Measurements from ENCODE around the gene HES2. TPM values are rescaled to one million over a fixed set of nuclear protein-coding genes. Genes with fewer than 3 reads are reported as not detected.

The HES2 gene, protein sequence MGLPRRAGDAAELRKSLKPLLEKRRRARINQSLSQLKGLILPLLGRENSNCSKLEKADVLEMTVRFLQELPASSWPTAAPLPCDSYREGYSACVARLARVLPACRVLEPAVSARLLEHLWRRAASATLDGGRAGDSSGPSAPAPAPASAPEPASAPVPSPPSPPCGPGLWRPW
- total RNA-seq, result not detected

DNA sequence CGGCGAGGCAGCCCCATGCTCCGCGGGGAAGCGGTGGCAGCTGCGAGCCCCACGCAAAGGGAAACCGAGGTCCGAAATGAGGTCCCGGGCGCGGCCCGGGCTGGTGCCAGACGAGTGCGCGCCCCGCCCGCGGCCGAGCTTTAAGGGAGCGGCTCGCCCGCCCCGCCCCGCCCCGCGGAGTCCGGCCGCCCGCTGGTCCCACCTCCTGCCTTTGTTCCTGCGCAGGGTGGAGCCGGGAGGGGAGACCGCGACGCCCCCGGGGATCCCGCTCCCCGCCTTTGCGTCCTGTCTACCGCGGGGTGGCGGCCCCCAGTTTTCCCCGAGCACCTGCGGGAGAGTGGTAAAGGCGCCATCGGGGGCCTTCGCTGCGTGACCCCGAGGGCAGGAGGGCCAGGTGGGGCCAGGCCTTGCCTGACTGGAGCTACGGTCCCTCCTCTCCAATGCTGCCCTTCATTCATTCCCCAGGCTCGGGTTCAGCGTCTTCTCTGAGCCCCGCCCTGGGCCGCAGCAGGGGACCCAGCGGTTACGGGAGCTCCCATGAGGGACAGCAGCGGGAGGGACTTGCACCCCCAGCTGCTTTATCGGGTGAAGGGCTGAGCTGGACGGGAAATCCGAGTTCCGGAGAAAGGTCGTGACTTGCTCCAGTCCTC lies at the start of gene HES2:
Gene HES2, minus strand, starts transcription at position 116 of the 650 bp plus-strand sequence. Its CDS starts 99 bp downstream, at position 17.
- DNase-seq, result peak; percentile 15
- H3K4me1 Mint-ChIP-seq, result peaks cover 4% of the 10 kb centered on the region
- H3K4me3 Mint-ChIP-seq, result peak within 1 kb of the TSS; percentile 37
- no peaks in the 10 kb centered on the region for H3K9me3 Mint-ChIP-seq
- peaks cover 82% of the 10 kb centered on the region for H3K27me3 Mint-ChIP-seq
- no peaks in the 10 kb centered on the region for H3K36me3 Mint-ChIP-seq
- no peak within 1 kb of the TSS for H3K27ac Mint-ChIP-seq

- H3K27me3 Mint-ChIP-seq, result no peaks in the 10 kb centered on the region
- peaks cover 12% of the 10 kb centered on the region for H3K4me1 Mint-ChIP-seq
- no peak overlapping the region for H3K4me3 Mint-ChIP-seq
- no peaks in the 10 kb centered on the region for H3K9me3 Mint-ChIP-seq
- DNase-seq, result no peak
- no peak overlapping the region for H3K27ac Mint-ChIP-seq
- peaks cover 7% of the 10 kb centered on the region for H3K36me3 Mint-ChIP-seq
These were observed 49.2 kb upstream of the HES2 start for GRCh38 chr1:6468729-6469461.

DNA sequence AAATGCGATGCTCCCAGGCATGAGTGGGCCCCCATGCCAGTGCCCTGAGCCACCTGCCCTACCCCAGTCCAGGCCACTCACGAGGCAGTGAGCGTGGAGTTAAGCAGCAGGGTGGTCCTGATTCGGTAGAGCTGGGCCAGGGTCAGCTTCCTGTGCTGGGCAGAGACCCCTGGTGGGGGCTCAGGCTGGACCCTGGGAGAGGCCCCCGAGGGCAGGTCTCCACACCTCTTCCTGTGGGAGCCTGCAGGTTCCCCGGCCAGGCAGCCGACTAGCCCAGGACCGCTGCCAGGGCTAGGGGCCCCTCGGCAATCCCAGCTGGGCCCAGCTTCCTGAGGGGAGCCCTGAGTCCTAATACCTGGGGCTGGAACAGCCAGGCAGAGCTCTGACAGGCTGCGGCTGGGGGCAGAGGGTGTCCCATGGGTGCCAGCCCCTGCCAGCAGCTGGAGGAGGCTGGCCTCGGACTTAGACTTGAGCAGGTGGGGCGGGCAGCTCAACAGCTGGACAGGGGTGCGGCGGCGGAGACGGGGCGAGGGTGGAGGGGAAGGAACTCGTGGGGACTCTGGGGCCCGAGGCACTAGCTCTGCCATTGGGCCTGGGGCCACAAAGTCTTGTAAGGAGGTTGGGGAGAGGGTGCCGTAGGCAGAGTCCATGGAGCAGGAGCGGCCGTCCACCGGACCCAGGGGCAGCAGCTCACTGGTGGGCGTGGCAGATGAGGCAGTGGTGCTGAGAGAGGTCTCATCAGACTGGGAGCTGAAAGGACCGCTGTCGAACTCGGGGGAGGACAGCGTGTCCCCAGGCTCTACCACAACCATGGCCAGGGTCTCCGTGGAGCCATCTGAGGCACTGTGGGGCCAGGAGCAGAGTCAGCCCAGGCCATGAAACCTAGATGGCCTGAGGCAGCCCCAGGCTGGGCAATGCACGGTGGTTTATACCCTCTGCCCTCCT lies 48.3 kb upstream of the HES2 start:
- no peaks in the 10 kb centered on the region for H3K27me3 Mint-ChIP-seq
- no peak overlapping the region for H3K4me3 Mint-ChIP-seq
- H3K27ac Mint-ChIP-seq, result no peak overlapping the region

GRCh38 chr1:6467224-6467623 lies 47.5 kb upstream of the HES2 start:
- Mint-ChIP-seq H3K4me3 (no peak overlapping the region), H3K9me3 (no peaks in the 10 kb centered on the region), H3K4me1 (peaks cover 24% of the 10 kb centered on the region), H3K27me3 (no peaks in the 10 kb centered on the region), H3K36me3 (peaks cover 18% of the 10 kb centered on the region), H3K27ac (no peak overlapping the region)
- no peak for DNase-seq

More for the DNA sequence above, 48.3 kb upstream of the HES2 start:
- DNase-seq, result no peak
- Mint-ChIP-seq H3K36me3 (peaks cover 11% of the 10 kb centered on the region), H3K4me1 (peaks cover 16% of the 10 kb centered on the region), H3K9me3 (no peaks in the 10 kb centered on the region)

GRCh38 chr1:6466751-6467150 lies 47.0 kb upstream of the HES2 start:
- no peaks in the 10 kb centered on the region for H3K9me3 Mint-ChIP-seq
- H3K36me3 Mint-ChIP-seq, result peaks cover 21% of the 10 kb centered on the region
- peak overlapping the region; percentile 56 for H3K27ac Mint-ChIP-seq
- H3K4me1 Mint-ChIP-seq, result peaks cover 25% of the 10 kb centered on the region
- H3K27me3 Mint-ChIP-seq, result no peaks in the 10 kb centered on the region
- no peak for DNase-seq
- peak overlapping the region; percentile 79 for H3K4me3 Mint-ChIP-seq

DNA sequence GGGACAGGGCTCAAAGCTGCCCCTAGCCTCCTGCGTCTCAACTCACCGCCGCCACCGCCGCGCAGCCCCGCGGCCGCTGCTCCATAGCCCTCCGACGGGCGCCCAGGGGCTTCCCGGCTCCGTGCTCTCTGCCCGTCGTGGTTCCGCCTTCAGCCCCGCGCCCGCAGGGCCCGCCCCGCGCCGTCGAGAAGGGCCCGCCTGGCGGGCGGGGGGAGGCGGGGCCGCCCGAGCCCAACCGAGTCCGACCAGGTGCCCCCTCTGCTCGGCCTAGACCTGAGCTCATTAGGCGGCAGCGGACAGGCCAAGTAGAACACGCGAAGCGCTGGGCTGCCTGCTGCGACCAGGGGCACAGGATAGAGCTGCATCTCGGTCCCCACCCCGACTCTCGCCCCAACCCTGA lies 46.3 kb upstream of the HES2 start, which contains the start of gene TNFRSF25:
Gene TNFRSF25, minus strand, starts transcription at position 151 of the 400 bp plus-strand sequence. Its CDS starts 66 bp downstream, at position 85.
- H3K27me3 Mint-ChIP-seq, result no peaks in the 10 kb centered on the region
- H3K27ac Mint-ChIP-seq, result peak within 1 kb of the TSS; percentile 88
- H3K9me3 Mint-ChIP-seq, result no peaks in the 10 kb centered on the region
- H3K4me1 Mint-ChIP-seq, result peaks cover 30% of the 10 kb centered on the region
- DNase-seq, result peak; percentile 75
- H3K4me3 Mint-ChIP-seq, result peak within 1 kb of the TSS; percentile 79
- peaks cover 25% of the 10 kb centered on the region for H3K36me3 Mint-ChIP-seq

DNA sequence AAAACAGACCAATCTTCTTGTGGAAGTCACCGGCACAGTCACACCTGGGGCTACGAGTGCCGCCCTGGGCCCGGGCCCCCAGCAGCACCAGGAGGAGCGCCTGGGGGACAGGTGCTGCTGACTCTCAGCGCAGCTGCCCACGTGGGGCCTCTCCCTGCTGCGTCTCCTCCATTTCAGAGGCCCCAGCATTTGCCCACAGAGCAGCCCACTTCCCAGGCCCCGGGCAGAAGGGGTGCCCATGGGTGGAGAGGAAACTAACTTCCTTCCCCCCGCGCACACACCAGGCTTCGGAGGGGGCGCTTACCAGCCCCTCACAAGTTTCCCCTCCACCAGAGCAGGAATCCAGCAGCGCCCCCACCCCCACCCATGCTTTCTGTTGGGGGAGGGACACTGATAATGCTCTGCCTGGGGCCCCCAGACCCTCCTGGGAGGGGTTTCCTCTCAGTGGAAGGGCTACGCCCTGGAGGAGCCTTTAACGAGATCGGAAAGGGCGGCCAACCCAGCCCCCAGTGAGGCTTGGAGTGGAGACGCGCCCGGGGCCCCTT lies 45.8 kb upstream of the HES2 start:
- Mint-ChIP-seq H3K4me3 (peak overlapping the region; percentile 79), H3K4me1 (peaks cover 35% of the 10 kb centered on the region), H3K27ac (peak overlapping the region; percentile 88), H3K9me3 (no peaks in the 10 kb centered on the region), H3K27me3 (no peaks in the 10 kb centered on the region), H3K36me3 (peaks cover 29% of the 10 kb centered on the region)
- peak; percentile 62 for DNase-seq

GRCh38 chr1:6464915-6465314 lies 45.2 kb upstream of the HES2 start:
- H3K9me3 Mint-ChIP-seq, result no peaks in the 10 kb centered on the region

DNA sequence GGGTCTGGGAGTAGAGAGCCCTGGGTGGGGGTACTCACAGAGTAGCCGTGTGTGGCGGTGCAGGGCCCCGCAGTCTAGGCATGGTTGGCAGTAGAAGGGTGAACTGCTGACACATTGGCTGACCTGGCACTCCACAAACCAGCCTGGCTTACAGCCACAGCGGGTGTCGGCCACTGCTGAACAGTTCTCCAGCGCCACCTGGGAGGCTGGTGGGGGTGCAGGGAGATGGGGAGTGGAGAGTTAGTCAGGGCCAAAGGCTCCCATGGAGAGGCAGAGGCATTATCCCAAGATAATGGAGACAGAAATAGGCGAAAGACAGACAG lies 44.8 kb upstream of the HES2 start:
- Mint-ChIP-seq H3K36me3 (peaks cover 29% of the 10 kb centered on the region), H3K27ac (peak overlapping the region; percentile 67), H3K4me1 (peaks cover 44% of the 10 kb centered on the region), H3K4me3 (peak overlapping the region; percentile 79), H3K9me3 (no peaks in the 10 kb centered on the region), H3K27me3 (peaks cover 3% of the 10 kb centered on the region)
- peak; percentile 42 for DNase-seq

More at GRCh38 chr1:6464915-6465314, 45.2 kb upstream of the HES2 start:
- H3K4me3 Mint-ChIP-seq, result peak overlapping the region; percentile 79
- H3K27me3 Mint-ChIP-seq, result no peaks in the 10 kb centered on the region
- H3K36me3 Mint-ChIP-seq, result peaks cover 29% of the 10 kb centered on the region
- peak overlapping the region; percentile 88 for H3K27ac Mint-ChIP-seq
- DNase-seq, result no peak
- peaks cover 40% of the 10 kb centered on the region for H3K4me1 Mint-ChIP-seq

DNA sequence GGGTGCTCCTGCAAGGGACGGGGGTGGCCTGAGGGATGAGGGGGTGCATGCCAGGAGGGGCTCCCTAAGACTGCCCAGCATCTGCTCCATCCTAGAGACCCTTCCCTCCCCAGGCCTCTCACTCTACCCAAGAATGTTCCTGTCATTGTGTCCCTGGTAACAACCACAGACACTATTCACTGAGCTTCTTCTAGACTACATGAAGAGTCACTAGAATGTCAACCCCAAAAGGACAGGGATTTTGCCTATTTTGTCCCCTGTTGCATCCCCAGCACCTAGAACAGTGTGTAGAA lies 43.3 kb upstream of the HES2 start:
- H3K9me3 Mint-ChIP-seq, result no peaks in the 10 kb centered on the region
- peaks cover 29% of the 10 kb centered on the region for H3K36me3 Mint-ChIP-seq
- no peak for DNase-seq
- H3K4me3 Mint-ChIP-seq, result no peak overlapping the region
- peaks cover 4% of the 10 kb centered on the region for H3K27me3 Mint-ChIP-seq
- H3K27ac Mint-ChIP-seq, result peak overlapping the region; percentile 63
- H3K4me1 Mint-ChIP-seq, result peaks cover 46% of the 10 kb centered on the region

GRCh38 chr1:6462412-6463119 lies 42.8 kb upstream of the HES2 start:
- no peak for DNase-seq
- Mint-ChIP-seq H3K4me3 (peak overlapping the region; percentile 9), H3K27ac (peak overlapping the region; percentile 63), H3K27me3 (peaks cover 4% of the 10 kb centered on the region), H3K36me3 (peaks cover 29% of the 10 kb centered on the region), H3K9me3 (no peaks in the 10 kb centered on the region), H3K4me1 (peaks cover 46% of the 10 kb centered on the region)

DNA sequence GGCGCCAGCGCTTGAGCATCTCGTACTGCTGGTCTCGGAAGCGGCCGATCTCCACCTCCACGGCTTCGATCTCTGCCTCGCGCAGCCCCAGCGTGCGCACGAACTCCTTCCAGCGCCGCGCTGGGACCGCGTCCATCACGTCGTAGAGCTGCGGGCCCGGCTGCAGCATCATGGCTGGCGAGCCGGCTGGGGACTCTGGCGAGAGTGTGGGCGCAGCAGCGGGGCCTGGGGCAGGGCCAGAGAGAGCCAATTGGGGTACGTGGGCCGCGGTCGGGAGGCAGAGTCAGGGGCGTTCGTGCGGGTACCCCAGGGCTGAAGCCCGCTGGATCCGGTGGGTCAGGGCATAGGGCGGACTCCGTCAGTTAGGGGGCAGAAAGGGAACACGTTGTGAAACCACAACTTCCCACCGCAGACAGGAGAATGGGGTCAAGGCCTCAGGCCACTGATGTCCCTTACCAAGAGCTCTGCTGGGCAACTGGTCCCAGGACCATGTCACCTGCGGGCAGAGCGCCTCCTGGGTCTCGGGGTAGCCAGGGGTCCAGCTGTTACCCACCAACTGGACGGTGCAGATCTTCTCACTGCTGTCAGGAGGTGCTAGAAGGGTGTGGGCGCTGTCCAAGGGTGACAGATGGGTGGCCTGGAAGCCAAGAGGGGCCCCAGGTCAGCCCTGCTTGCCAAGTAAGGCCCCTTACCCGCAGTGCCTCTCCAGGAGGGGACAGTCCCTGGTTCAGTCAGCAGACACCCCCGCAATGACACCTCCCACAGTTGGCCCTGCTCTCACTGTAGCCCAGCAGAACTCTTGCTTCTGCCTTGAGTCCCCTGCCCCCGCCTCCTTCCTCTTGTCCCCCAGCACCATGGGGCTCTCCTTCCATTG lies 42.1 kb upstream of the HES2 start:
- Mint-ChIP-seq H3K36me3 (peaks cover 29% of the 10 kb centered on the region), H3K27ac (peak overlapping the region; percentile 34), H3K4me3 (peak overlapping the region; percentile 9), H3K27me3 (peaks cover 7% of the 10 kb centered on the region), H3K9me3 (no peaks in the 10 kb centered on the region), H3K4me1 (peaks cover 46% of the 10 kb centered on the region)
- no peak for DNase-seq

GRCh38 chr1:6461051-6461530 lies 41.4 kb upstream of the HES2 start:
- DNase-seq, result no peak
- H3K4me3 Mint-ChIP-seq, result peak overlapping the region; percentile 71
- peak overlapping the region; percentile 86 for H3K27ac Mint-ChIP-seq
- H3K27me3 Mint-ChIP-seq, result peaks cover 13% of the 10 kb centered on the region
- H3K36me3 Mint-ChIP-seq, result peaks cover 29% of the 10 kb centered on the region
- H3K4me1 Mint-ChIP-seq, result peaks cover 43% of the 10 kb centered on the region
- H3K9me3 Mint-ChIP-seq, result no peaks in the 10 kb centered on the region

Measured in activated naive CD8-positive, alpha-beta T cell treated with anti-CD3 and anti-CD28 coated beads for 36 hours (primary cell).